K562 (cell line): ENCODE data around the gene SHE. TPM values are rescaled to one million over a fixed set of nuclear protein-coding genes. Genes with fewer than 3 reads are reported as not detected.
A peak's percentile ranks its signal among the peaks of the same experiment; 100 is the strongest.

Source experiments
- ATAC-seq: fragments of 200-7000 bp; cut with Tn5 transposase; 3 replicates; pipeline ENCODE4 v1.9.1; 2020; ENCODE audit warnings: moderate library complexity
- BruUV-seq: library from RNA; stranded (reverse); fragments of 400-500 nt; replicated peaks from 2 replicates; lab custom pipeline; 2021; lab: Mats Ljungman, UMichigan
- CTCF ChIA-PET: fragments of 300-600 bp; formaldehyde crosslinking; extraction: SDS; loops from one replicate; lab custom pipeline; 2021; ENCODE audit warnings: low intra/inter-chr PET ratio; lab: Yijun Ruan, JAX
- POLR2A ChIA-PET: fragments of 300-600, 350-650 bp; sonication (Branson Sonifier 250); formaldehyde crosslinking; extraction: SDS; loops from one replicate; lab custom pipeline; 2021; ENCODE audit warnings: antibody characterized with exemption, inconsistent platforms; lab: Yijun Ruan, JAX
- DNase-seq, 4 experiments: peaks; one replicate each; pipeline versions ENCODE4 v3.0.0 to v3.0.0-alpha.2; 2011 to 2018; ENCODE audit warnings: low spot score in 3 of 4, mixed read lengths in 3 of 4; ENCODE audit errors: extremely low read depth in 1 of 4
- FAIRE-seq: peaks from 2 replicates; lab custom pipeline; 2011; peaks lifted over from hg19 to GRCh38; lab: Jason Lieb, UNC
- H2AFZ ChIP-seq: 2 replicates; pipeline ENCODE4 v1.6.0; 2011; ENCODE audit warnings: low read depth, low read length, control low read depth, inconsistent platforms
- H3K27ac ChIP-seq: fragments of 200-600 bp; 3 replicates; pipeline ENCODE4 v1.8.0; 2011; ENCODE audit warnings: low read depth, mild to moderate bottlenecking, control low read depth, inconsistent platforms, low read length, moderate library complexity, mixed read lengths; ENCODE audit errors: extremely low read depth
- H3K27me3 ChIP-seq, 2 experiments: fragments of 300-600 bp in 1 of 2; 2 replicates in 1 of 2; 3 replicates in 1 of 2; pipeline versions ENCODE4 v1.6.0 to v1.8.0; 2011; ENCODE audit warnings: inconsistent platforms in 2 of 2, low read length in 2 of 2, mild to moderate bottlenecking in 1 of 2, mixed read lengths in 1 of 2, moderate library complexity in 1 of 2; ENCODE audit not compliant: control insufficient read depth in 2 of 2, insufficient read depth in 2 of 2
- H3K36me3 ChIP-seq: fragments of 300-600 bp; 3 replicates; pipeline ENCODE4 v1.8.0; 2011; ENCODE audit warnings: mild to moderate bottlenecking, low read length, inconsistent platforms; ENCODE audit not compliant: control insufficient read depth, insufficient read depth
- H3K4me1 ChIP-seq, 2 experiments: fragments of 200-600 bp in 1 of 2; replicated peaks in 1 of 2; 2 replicates in 1 of 2; 3 replicates in 1 of 2; pipeline versions ENCODE4 v1.5.1 to v1.8.0; 2011; ENCODE audit warnings: inconsistent platforms in 2 of 2, low read length in 2 of 2, mild to moderate bottlenecking in 1 of 2, mixed read lengths in 1 of 2, moderate library complexity in 1 of 2; ENCODE audit not compliant: control insufficient read depth in 2 of 2, insufficient read depth in 2 of 2
- H3K4me2 ChIP-seq: 2 replicates; pipeline ENCODE4 v1.6.1; 2011; ENCODE audit warnings: low read length, control low read depth, inconsistent platforms, mixed read lengths; ENCODE audit not compliant: insufficient read depth
- H3K4me3 ChIP-seq: fragments of 200-600 bp; sonication (generic), shearing (Covaris generic); 2 replicates; pipeline ENCODE4 v1.5.1; 2016; ENCODE audit warnings: control low read depth, inconsistent platforms
- H3K79me2 ChIP-seq: fragments of 200-600 bp; 3 replicates; pipeline ENCODE4 v1.8.0; 2011; ENCODE audit warnings: low read length, inconsistent platforms; ENCODE audit not compliant: control insufficient read depth, insufficient read depth
- H3K9ac ChIP-seq, 2 experiments: 2 replicates each; pipeline versions ENCODE4 v1.6.0 to v1.6.1; 2011; ENCODE audit warnings: low read depth in 2 of 2, low read length in 2 of 2, control low read depth in 1 of 2, inconsistent platforms in 1 of 2, mild to moderate bottlenecking in 1 of 2, mixed read lengths in 1 of 2; ENCODE audit not compliant: insufficient read depth in 1 of 2
- H3K9me1 ChIP-seq: one replicate; pipeline ENCODE4 v1.6.0; 2011; ENCODE audit warnings: inconsistent platforms, mild to moderate bottlenecking, low read length, moderate library complexity; ENCODE audit not compliant: control insufficient read depth, insufficient read depth
- H3K9me3 ChIP-seq: replicated peaks from 2 replicates; pipeline ENCODE4 v1.5.1; 2011; ENCODE audit warnings: low read depth, low read length, inconsistent platforms; ENCODE audit not compliant: control insufficient read depth, insufficient read depth
- H4K20me1 ChIP-seq: replicated peaks from 2 replicates; pipeline ENCODE4 v1.6.1; 2011; ENCODE audit warnings: low read length, inconsistent platforms, mixed read lengths; ENCODE audit not compliant: control insufficient read depth, insufficient read depth
- BCOR ChIP-seq: fragments of 450-650 bp; IDR thresholded peaks from 2 replicates; pipeline ENCODE4 v1.6.1; 2016
- BRCA1 ChIP-seq, 2 experiments: fragments of 450-650 bp in 1 of 2; sonication (generic) in 1 of 2; formaldehyde crosslinking in 1 of 2; IDR thresholded peaks; 2 replicates each; pipeline versions ENCODE4 v1.5.0 to v1.6.1; 2017 to 2020; ENCODE audit warnings: mild to moderate bottlenecking in 1 of 2, missing genetic modification reagents in 1 of 2
- C11orf30 ChIP-seq: fragments of 450-650 bp; IDR thresholded peaks from 2 replicates; pipeline ENCODE4 v1.6.1; 2016; ENCODE audit warnings: low read depth, mild to moderate bottlenecking
- RFX7 ChIP-seq: fragments of 250-450 bp; sonication (Bioruptor Pico); IDR thresholded peaks from 2 replicates; pipeline ENCODE4 v1.5.1; 2021; ENCODE audit warnings: mild to moderate bottlenecking
- ZNF316 ChIP-seq: fragments of 450-650 bp; IDR thresholded peaks from 2 replicates; pipeline ENCODE4 v1.6.1; 2016
- WGBS: fragments of 100-300 bp; shearing (Covaris generic); methylation state at CpG from one replicate; pipeline ENCODE4 v1.1.6; 2016; ENCODE audit warnings: low coverage, mixed read lengths; ENCODE audit not compliant: insufficient coverage; ENCODE audit errors: missing lambda C conversion rate; 5-methylcytosine and 5-hydroxymethylcytosine counted together
- in situ Hi-C: fragments of 300-500 bp; cut with MboI; formaldehyde crosslinking; loops from 4 replicates; pipeline ENCODE4 v1.15.0; 2018; ENCODE audit warnings: inconsistent platforms, mixed read lengths
- intact Hi-C: fragments of 100-400 bp; cut with micrococcal nuclease; formaldehyde crosslinking; loops from 2 replicates; pipeline ENCODE4 v1.14.2; 2022
- polyA plus RNA-seq, 8 experiments: library from polyadenylated mRNA; depleted of rRNA in 4 of 8; stranded (reverse) in 5 of 8; unstranded in 3 of 8; fragments of >200 nt; fragmentation: Nextera tagmentation in 2 of 8; fragmentation: Illumina TruSeq in 1 of 8; extraction: Ambion mirVana in 2 of 8; extraction: Trizol in 1 of 8; gene quantifications; 2 replicates each; pipeline versions ENCODE4 v1.2.1 to v1.2.3, GENCODE V29; 2011 to 2014; ENCODE audit warnings: inconsistent platforms in 1 of 8, missing spikeins in 1 of 8
- total RNA-seq, 7 experiments: library from RNA; depleted of rRNA in 6 of 7; stranded (reverse); fragments of >200 nt in 6 of 7; fragmentation: Illumina TruSeq in 2 of 7; extraction: Trizol in 2 of 7; gene quantifications; 2 replicates each; pipeline versions ENCODE4 v1.2.1 to v1.2.3, GENCODE V29; 2011 to 2021; ENCODE audit warnings: low replicate concordance in 1 of 7

Gene SHE
- total and polyA plus RNA-seq, 9 of the 15 experiments (the other 6 are each of a cell fraction or from before 2014, with no cell fraction given) = 0.01 to 0.05 TPM; not detected in 7

DNA sequence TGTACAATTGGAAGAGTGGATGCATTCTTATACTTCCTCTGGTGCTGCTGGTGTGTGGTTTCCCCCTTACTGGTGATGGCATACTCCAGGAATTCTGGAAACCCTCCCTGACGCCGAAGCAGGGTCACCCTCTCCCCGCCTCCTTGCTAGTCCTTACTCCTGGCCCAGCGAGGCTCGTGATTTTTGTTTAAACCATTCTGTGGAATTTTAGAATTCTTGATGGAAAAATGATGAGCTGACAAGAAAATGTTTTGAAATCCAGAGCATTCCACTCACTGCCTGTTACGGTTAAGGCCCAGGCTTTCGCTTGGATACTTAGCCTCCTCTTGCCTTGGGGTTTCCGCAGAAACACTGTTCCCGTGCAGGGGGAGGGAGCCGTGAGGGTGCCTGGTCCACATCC, 55.9 kb downstream of the SHE start:
- H3K4me1 ChIP-seq = peaks cover 5 to 7% of the 10 kb centered on the region in 2 experiments; a peak in 4 of 5 replicates
- in situ Hi-C loops (no loop called here), intact Hi-C loops (no loop called here)
- CTCF ChIA-PET = no interaction called here
- H3K27ac ChIP-seq = no peak overlapping the region
- no peak overlapping the region for H3K9ac ChIP-seq
- H3K36me3 ChIP-seq = no peaks in the 10 kb centered on the region
- no peak overlapping the region for H3K4me2 ChIP-seq
- no peak overlapping the region for H3K4me3 ChIP-seq
- POLR2A ChIA-PET = interaction anchor here (0.6 to 1.2 kb wide), 2 partner anchors 17 to 773 kb away, joined by 3 read pairs; no protein-coding TSS in a partner anchor
- 30% methylated on average over 7 of the region's 10 CpGs for WGBS
- H3K79me2 ChIP-seq = no peaks in the 10 kb centered on the region
- FAIRE-seq = no peak
- H3K9me3 ChIP-seq = no peaks in the 10 kb centered on the region
- BruUV-seq = no TSS peak
- no peaks in the 10 kb centered on the region for H3K9me1 ChIP-seq
- H4K20me1 ChIP-seq = 0 out of 2 replicates have a peak, but pooled peaks cover 3% of the 10 kb centered on the region
- no peak for DNase-seq
- TF ChIP-seq BCOR (peak; percentile 4; the same call in 1 of the 2 replicates), BRCA1 (IDR thresholded peaks at IDR 0.05) (no peak), BRCA1 (CRISPR knock-in tag; IDR thresholded peaks at IDR 0.05) (no peak), ZNF316 (peak; percentile 46; the same call in 1 of the 2 replicates), C11orf30 (peak; percentile 15; the same call in 1 of the 2 replicates)
- H2AFZ ChIP-seq = no peak overlapping the region
- peaks cover 22 to 57% of the 10 kb centered on the region in 2 experiments for H3K27me3 ChIP-seq
- ATAC-seq = no peak

GRCh38 chr1:154445040-154445472, 57.2 kb downstream of the SHE start:
- H3K79me2 ChIP-seq = no peaks in the 10 kb centered on the region
- H3K9ac ChIP-seq = no peak overlapping the region
- no peak overlapping the region for H3K4me2 ChIP-seq
- in situ Hi-C loops (no loop called here), intact Hi-C loops (no loop called here)
- ChIA-PET CTCF (no interaction called here), POLR2A (interaction anchor here (0.6 to 1.3 kb wide), 4 partner anchors 9 to 438 kb away, joined by 3 to 8 read pairs (median 3); no protein-coding TSS in a partner anchor)
- no peak for ATAC-seq
- H3K9me3 ChIP-seq = no peaks in the 10 kb centered on the region
- H3K36me3 ChIP-seq = no peaks in the 10 kb centered on the region
- TF ChIP-seq RFX7 = no peak
- no peak for FAIRE-seq
- no peak overlapping the region for H3K27ac ChIP-seq
- no peaks in the 10 kb centered on the region for H3K9me1 ChIP-seq
- H2AFZ ChIP-seq = no peak overlapping the region
- DNase-seq = no peak
- H4K20me1 ChIP-seq = 0 out of 2 replicates have a peak, but pooled peaks cover 3% of the 10 kb centered on the region
- H3K27me3 ChIP-seq = peaks cover 19 to 48% of the 10 kb centered on the region in 2 experiments
- H3K4me3 ChIP-seq = no peak overlapping the region
- 0% methylated on average over 7 of the region's 7 CpGs for WGBS
- peaks cover 5 to 7% of the 10 kb centered on the region in 2 experiments; a peak in 4 of 5 replicates for H3K4me1 ChIP-seq
- no TSS peak for BruUV-seq
